GM18868 (cell line): Measurements from ENCODE around the gene EPG5.
"Not testable (repeated sequence)": the region's sequence is repeated elsewhere in the genome, so short reads cannot be mapped to it uniquely, and the experiment has no call there.

Experiments
- ATAC-seq: cut with Tn5 transposase; IDR thresholded peaks from one replicate; pipeline ENCODE4 v1.9.1; 2021; ENCODE audit warnings: mild to moderate bottlenecking, moderate library complexity; ENCODE audit not compliant: unreplicated experiment

EPG5 gene

DNA sequence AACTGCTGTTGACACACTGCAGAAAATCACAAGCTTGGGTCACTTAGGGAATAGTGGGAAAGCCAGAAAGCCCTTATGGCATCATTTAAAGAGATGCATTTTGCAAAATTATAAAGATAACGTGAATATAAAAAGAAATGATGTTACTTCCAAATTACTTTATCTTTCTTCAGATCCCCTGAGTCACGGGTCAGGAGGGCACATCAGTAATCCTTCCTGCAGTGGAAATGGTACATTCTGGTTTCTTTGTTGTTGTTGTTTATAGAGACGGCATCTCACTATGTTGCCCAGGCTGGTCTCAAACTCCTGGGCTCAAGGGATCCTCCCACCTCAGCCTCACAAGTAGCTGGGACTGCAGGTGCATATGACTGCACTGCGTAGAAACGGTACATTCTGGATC, 9.8 kb upstream of the EPG5 start:
- ATAC-seq: no peak

DNA sequence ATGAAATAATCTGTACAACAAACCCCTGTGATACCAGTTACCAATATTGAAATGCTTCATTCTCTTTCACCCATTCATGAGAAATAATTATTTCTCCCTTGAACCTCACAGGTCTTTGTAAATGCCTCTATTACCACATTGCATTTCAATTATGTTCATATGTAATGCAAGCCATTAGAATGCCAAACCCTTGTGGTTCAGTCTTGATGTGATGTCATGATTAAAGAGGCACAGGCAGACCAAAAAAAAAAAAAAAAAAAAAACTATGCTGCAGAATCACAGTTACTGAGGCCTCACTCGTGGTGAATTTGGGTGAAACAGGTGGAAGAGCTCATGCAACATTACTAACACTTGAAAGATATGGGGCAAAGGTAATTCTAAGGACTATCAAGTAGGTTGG, 9.4 kb upstream of the EPG5 start:
- no peak for ATAC-seq

DNA sequence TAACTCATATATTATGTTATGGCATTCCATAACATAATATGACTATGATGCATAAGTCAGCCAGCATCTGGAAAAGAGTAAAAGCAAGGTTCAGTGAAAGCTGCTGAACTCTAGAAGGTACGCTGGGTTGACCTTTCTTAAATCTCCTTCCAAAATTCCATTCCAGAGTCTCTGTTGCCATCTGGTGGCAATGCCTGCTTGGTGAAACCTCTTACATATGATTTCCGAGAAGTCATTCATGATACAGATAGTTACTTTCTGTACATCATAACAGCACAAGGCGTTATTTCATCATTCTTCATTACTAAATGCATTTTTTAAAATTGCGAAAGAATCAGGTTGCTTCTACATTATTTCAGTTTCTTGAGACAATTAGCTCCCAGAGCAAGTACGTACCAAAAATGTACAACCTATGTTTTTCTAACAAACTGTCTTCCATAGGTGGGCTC, 7.0 kb upstream of the EPG5 start:
- peak; percentile 58 for ATAC-seq

DNA sequence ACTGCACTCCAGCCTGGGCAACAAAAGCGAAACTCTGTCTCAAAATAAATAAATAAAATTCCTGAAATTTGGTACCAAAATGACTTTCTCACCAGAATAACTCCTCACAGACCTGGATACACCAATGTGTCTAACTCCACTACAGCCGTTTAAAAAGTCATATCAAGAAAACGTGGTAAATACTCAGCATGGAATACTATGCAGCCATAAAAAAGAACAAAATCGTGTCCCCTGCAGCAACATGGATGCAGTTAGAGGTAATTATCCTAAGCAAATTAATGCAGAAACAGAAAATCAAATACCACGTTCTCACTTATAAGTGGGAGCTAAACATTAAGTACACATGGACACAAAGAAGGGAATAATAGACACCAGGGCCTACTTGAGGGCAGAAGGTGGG, 2.2 kb downstream of the EPG5 start:
- ATAC-seq: not testable (repeated sequence)

DNA sequence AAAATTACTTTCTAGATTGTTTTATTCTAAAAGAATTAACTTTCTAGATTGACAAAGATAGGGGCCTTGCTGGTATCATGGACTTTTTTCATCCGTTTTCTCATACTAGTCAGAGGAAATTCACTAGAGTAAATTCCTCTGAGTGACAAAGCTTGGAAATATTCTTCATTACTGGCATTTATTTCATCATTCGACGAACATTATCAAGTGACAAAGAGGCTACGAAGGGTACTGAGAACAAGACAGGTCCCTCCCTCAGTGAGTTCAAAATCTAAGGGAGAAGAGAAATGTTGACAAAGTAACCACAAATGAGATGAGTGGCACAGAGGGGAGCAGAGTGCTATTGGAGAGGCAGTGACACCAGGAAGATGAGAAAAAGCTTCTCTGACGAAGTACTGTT, 4.3 kb downstream of the EPG5 start:
- ATAC-seq: no peak

DNA sequence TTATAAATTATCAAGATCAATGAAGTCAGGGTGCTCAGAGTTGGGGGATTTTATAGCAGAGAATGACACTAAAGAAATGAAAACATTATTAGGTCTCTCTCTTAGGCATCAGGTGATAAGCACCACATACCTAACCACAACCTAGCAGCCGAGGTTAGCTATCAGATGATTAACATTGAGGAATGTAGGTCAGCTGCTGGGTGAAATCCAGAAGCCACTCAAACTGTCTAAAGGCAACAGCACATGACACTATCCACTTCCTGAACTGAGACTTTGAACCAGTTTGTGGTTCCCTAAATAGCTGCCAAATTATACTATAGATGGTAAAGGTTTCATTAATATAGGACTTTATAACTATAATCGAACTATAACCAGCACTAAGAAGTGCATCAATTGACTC, 4.7 kb downstream of the EPG5 start:
- no peak for ATAC-seq

DNA sequence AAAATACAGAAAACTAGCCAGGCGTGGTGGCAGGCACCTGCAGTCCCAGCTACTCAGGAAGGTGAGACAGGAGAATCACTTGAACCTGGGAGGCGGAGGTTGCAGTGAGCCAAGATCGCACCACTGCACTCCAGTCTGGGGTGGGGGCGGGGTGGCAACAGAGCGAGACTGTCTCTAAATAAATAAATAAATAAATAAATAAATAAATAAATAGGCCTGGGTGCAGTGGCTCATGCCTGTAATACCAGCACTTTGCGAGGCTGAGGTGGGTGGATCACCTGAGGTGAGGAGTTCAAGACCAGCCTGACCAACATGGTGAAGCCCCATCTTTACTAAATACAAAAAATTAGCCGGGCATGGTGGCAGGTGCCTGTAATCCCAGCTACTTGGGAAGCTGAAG, 7.6 kb downstream of the EPG5 start:
- ATAC-seq: not testable (repeated sequence)

DNA sequence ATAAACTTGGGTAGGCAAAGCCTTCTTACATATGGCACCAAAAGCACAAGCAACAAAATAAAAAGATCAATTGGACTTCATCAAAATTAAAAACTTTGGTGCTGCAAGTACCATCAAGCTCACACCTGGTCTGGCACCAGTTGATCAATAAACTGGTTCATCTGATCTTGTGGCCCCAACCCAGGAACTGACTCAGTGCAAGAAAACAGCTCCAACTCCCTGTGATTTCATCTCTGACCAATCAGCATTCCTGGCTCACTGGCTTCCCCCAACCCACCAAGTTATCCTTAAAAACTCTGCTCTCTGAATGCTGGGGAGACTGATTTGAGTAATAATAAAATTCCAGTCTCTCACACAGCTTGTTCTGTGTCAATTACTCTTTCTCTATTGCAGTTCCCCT, 8.4 kb downstream of the EPG5 start:
- ATAC-seq: no peak

DNA sequence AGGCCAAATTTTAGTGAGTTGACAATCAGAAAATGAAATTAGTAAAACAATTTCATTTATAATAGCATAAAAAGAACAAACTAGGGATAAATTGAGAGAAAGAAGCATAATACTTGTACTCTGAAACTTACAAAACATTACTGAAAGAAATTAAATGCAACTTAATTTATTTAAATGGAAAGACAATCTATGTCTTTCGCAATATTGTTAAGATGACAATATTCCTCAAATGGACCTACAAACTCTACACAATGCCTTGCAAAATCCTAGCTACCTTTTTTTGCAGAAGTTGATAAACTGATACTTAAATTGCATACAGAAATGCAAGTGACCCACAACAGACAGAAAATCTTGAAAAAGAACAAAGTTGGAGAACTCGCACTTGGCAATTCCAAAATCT, 9.1 kb downstream of the EPG5 start:
- no peak for ATAC-seq

DNA sequence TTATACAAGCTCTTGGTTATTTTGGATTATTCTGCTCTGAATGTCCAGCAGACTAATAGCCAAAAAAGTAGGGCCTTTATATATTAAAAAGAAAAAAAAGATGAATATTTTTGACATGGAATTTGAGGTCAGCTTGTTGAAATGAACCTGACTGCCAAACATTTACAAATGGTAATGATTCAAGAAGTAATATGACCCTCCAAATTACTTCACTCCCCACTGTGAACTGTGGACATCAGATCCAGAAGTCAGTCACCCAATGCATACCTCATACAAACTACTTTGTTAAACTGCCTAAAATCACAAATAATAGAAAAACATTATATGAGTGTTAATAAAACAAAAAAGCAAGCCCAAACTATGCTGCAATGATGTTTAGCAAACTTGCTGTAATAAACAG, 10.0 kb downstream of the EPG5 start:
- ATAC-seq: no peak

DNA sequence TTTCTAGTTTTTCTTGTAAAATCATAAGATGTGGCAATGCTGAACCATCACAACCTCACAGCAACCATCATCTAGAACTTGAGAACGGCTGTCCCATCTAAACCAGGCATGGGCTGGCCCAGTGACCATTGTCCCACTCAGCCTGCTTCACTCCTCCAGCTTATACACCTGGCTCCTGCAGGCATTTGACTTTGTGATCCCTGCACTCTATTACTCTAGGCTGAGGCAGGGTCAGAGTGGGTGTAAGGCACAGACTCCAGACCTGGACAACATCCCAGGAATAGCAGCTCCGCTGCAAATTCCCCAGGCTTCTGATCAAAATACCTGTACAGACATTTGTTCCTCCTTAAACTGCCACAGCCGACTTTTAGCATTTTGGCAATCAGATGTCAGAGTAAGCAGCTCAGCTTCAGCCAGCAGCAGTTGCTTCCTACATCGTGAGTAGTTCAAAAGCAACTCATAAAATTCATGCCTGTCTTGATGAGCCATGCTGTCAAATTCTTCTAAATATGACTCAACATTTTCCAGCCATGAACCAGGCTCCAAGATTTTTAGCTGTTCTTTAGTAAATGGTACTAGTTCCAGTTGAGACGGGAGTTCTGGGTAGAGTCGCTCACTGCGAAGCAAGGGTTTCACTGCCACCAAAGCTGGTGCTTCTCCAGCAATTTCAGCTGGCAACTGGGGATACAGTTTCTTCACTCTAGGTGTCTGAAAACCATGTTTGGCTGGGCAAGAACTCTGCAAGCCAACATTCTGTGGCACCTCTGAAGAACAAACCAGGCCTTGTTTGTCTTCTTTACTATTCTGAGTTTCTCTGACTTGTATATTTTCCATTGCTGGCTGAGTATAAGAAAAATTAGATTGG, 12.8 kb downstream of the EPG5 start:
- no peak for ATAC-seq

DNA sequence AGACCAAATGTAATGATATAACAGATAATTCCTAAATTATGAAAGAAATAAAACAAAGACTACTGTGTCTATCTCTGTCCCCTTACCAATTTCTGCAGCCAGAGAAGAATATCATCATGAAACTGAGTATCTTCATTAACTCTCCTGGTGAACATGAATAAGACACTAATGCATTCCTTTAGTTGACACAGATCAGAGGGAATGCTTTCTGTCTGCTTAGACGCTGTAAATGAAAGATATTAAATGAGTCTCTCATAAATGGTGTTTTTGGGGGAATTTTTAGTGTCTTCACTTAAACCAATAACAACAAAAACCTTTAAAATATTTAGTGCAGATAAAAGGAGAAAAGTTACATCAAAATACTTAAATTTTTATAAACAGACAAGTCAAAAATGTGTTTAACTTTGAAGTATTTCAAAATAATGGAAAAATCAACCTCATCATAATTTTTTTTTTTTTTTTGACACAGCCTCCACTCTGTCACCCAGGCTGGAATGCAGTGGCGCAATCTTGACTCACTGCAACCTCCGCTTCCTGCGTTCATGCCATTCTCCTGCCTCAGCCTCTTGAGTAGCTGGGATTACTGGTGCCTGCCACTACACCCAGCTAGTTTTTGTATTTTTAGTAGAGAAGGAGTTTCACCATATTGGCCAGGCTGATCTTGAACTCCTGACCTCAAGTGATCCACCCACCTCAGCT, 16.0 kb downstream of the EPG5 start:
- ATAC-seq: no peak

DNA sequence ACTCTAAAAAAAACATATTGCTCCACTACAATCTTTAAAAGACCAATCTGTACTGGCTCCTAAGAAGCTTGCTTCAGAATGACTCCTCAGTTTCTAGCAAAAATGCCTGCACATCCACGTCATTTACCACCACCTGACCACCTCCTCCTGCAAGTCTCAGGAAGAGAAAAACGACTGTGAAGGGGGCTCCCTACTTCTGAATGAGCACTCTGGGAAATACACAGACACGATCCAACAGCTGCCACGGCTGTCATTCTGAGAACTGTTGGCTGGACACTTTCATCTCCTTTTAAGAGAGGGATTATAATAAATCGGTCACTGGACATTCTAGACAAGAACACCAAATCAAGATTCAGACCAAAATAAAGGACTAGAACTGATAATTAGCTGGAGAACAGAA, 21.5 kb downstream of the EPG5 start:
- no peak for ATAC-seq

DNA sequence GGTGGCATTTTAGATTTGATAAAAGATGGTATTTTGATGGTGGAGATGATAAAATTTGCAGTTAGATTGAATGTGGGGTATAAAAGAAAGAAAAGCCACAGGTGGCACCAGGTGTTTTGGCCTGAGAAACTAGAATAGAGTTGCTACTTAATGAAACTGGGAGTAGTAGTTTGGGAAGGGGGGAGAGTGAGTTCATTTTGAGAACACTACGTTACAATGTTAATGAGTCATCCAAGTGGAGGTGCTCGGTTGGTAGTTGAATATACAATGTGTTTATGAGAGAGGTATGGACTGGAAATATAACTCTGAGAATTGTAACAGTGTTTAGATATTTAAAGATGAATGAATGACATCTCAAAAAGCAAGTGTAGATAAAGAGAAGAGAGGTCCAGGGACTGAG, 26.4 kb downstream of the EPG5 start:
- ATAC-seq: no peak

DNA sequence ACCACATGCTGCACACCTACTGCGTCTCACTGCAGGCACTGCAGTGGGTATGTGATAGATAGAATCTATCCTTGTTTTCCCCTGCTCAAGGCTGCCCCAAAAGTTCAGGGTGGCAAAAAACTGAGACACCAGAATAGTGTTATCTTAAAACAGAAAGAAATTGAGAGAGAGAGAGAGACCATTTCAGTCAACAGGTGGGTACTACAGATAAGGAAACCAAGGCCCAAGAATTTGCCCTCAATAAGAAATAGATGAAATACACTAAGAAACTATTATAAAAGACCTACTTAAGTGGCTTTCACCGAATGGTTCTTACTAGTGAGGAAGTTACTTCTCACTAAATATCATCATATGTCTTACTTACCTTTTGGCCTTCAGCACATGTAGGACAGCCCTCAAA, 27.9 kb downstream of the EPG5 start:
- ATAC-seq: no peak

DNA sequence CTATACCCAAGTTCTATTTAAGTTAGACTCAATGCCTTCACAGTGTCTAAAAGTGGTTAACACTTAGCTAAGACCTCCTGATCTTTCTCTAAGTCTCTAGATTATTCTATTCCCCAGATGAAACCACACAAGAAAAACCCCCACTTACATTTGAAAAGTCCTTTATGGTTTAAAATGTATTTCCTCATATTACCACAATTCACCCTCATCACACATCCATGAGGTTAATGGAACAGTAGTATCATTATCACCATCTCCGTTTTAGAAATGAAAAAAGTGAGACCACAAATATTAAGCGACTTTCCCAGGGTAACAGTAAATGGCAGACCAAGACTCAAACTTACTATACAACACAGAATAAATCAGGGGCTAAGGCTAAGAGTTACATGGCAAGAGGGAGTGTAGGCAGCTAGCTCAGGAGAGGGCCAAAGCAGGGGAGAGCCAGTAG, 28.6 kb downstream of the EPG5 start:
- ATAC-seq: no peak

DNA sequence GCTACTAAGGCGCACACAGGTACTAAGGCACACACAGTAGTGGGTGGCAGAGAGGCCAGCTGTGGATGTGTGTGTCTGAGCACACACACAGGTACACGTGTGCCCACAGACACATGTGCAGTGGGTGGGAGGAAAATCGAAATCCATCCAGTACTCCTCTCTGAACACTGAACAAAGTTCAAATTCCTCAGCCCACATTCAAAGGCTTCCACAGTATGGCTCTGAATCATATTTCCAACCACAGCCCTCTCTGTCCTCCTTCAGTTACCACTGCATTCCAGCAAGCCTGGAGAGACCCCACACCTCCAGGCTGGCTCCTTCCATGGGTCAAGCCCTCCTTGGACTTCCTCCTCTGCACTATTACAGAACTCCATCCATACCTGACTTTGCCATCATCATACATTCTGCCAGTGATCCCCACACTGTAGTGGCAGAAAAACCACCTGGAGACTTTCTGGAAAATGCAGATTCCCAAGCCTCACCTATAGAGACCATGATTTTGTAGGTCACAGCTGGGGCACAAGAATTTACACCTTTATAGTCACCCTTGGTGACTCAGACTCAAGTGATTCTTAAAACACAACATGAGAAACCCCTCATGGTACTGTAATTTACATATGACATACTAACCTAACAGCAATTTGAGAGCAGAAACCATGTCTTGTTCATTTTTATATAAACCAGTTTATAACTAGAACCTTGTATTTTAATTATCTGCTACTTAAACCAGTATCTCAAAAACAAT, 31.4 kb downstream of the EPG5 start:
- no peak for ATAC-seq

DNA sequence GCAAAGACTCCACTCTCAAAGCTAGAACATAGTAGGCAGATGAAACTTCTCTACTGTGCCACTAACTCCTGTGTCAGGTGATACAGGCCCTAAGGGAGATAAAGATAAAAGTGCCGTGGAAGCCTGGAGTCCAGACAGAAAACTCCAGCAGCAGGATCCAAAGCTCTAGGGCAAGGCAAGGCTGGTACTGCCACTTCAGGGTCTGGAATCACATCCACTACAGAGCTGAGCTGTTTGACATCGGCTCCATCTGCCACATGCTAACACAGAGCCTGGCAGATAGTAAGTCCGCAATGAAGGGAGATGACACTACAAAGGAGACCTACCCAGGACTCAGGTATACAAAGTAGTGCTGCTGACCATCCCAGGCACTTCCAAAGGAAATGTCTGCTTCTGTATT, 34.4 kb downstream of the EPG5 start:
- no peak for ATAC-seq

DNA sequence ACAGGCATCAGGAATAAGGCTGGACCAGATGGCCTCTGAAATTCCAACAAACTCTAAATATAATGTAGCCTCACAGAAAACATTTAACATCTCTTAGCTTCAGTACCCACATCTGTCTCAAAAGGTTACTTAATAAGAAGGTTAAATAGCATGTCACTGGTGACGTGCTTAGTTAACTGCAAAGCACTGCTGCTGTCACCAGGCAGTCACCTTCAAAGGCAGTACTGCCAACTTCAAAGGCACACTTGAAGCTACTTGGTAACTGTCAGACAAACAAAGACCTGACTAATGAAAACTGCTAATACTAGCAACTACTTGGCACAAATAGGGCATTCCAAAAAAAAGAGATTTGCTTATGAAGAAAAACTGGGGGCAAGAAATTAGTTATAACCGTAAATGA, 36.2 kb downstream of the EPG5 start:
- ATAC-seq: no peak

DNA sequence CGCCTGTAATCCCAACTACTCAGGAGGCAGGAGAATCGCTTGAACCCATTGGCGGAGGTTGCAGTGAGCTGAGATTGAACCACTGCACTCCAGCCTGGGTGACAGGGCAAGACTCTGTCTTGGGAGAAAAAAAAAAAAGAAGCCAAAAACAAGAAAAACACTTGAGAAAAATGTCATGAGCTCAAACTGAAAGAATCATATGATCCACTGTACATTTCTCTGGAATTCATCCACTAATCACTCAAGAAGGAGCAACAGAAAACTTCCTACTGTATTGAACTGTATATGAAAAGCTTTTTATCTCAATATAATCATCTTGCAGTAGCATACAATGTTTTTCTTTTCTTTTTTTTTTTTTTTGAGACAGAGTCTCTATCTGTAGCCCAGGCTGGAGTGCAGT, 40.4 kb downstream of the EPG5 start:
- ATAC-seq: no peak

DNA sequence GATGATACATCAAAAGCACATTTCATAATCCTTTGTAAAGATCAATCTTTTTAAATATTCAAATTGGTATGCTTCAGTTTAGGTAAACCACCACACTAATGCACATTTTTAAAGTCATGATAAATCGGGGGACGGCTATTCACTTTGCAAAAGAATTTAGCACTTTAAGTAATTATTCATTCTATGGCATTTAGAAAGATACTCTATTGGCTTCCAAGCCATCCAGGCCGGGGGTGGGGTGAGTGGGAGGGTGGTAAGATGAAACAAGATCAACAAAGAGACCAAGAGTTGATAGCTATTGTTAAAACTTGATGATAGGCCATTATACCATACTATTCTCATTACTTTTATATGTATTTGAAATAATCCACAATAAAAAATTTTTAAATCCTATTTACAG, 41.0 kb downstream of the EPG5 start:
- ATAC-seq: no peak

DNA sequence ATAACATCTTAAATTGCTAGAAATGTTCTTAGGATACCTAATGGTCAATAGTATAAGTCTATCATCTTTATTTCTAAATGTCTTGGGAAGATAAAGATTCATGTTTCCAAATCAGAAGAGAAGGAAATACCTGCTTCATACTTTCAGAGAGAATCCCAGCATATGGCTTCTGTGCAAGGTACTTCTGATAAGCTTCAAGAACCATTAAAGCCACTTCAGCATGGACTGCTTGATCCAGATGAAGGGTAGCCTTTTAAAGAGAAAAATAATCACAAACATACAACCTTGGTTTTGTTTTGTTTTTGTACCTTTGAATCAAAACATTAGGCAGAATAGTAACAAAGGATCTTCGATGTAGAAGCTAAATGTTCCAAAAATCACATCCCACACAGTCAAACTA, 44.0 kb downstream of the EPG5 start:
- ATAC-seq: no peak
